Gastroesophageal sphincter (tissue), 3 donors: ENCODE measurements around the gene GMDS.

Source experiments
- CTCF ChIP-seq, 4 experiments: fragments of 200-600 bp in 2 of 4; fragments of 450-650 bp in 2 of 4; sonication (generic) in 1 of 4; IDR thresholded peaks; one replicate each; pipeline ENCODE4 v1.5.1; 2017 to 2019; ENCODE audit warnings: antibody characterized with exemption in 4 of 4, mild to moderate bottlenecking in 2 of 4, moderate library complexity in 2 of 4
- EP300 ChIP-seq: sonication (generic); formaldehyde crosslinking; IDR thresholded peaks from one replicate; pipeline ENCODE4 v1.6.1; 2017; ENCODE audit warnings: antibody characterized with exemption, mild to moderate bottlenecking
- POLR2A ChIP-seq, 2 donors: fragments of 450-650 bp; IDR thresholded peaks; one replicate each; pipeline ENCODE4 v1.6.1; 2017; ENCODE audit warnings: antibody characterized with exemption in 2 of 2, mild to moderate bottlenecking in 2 of 2, moderate library complexity in 1 of 2

GRCh38 chr6:2258112-2258511 lies 12.7 kb upstream of the GMDS start:
- TF ChIP-seq EP300 (no peak), CTCF (IDR thresholded peaks at IDR 0.05) (no peak), POLR2A (IDR thresholded peaks at IDR 0.05) (no peak)
